AML-193 (cell line): ENCODE measurements around the gene OR51F2.
"Not testable (repeated sequence)": the region's sequence is repeated elsewhere in the genome, so short reads cannot be mapped to it uniquely, and the experiment has no call there.

Experiments used
- DNase-seq, 2 experiments: peaks; one replicate each; lab custom pipeline; 2025; lab: John Stamatoyannopoulos, UW

The OR51F2 gene, protein sequence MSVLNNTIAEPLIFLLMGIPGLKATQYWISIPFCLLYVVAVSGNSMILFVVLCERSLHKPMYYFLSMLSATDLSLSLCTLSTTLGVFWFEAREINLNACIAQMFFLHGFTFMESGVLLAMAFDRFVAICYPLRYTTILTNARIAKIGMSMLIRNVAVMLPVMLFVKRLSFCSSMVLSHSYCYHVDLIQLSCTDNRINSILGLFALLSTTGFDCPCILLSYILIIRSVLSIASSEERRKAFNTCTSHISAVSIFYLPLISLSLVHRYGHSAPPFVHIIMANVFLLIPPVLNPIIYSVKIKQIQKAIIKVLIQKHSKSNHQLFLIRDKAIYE

DNA sequence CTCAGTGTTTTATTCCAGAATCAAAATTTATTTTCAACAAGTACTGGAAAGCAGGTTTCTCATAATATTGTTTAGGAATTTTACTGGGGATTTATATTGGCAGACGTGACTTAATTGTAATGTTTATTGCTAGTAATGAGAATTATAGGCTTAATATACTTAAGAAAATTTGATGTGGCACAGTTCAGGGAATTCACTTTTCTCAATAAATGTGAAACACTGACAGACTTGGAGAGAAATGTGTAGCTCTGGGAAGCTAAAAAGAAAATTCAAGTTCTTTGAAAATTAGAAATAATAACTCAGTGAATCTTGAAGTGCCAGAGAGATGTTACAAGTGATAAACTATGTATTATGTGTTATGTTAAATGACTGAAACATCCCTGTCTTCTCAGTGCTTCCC is at the start of gene OR51F2:
TSS of gene OR51F2 (plus strand) at position 301 of the 400 bp plus-strand sequence. CDS start 101 bp downstream, outside the sequence.
- DNase-seq = no peak

DNA sequence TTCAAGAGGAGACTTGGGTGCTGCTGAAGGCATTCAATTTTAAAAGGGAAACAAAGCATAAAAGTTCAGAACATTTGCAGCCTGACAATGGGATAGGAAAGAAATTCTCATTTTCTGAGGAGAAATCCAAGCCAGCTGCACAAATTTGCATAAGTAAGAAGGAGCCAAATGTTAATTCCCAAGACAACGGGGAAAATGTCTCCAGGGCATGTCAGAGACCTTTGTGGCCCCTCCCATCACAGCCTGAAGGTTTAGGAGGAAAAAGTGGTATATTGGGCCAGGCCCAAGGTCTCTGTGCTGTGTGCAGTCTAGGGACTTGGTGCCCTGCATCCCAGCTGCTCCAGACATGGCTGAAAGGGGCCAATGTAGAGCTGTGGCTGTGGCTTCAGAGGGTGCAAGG is 38.7 kb upstream of the OR51F2 start:
- no peak for DNase-seq

DNA sequence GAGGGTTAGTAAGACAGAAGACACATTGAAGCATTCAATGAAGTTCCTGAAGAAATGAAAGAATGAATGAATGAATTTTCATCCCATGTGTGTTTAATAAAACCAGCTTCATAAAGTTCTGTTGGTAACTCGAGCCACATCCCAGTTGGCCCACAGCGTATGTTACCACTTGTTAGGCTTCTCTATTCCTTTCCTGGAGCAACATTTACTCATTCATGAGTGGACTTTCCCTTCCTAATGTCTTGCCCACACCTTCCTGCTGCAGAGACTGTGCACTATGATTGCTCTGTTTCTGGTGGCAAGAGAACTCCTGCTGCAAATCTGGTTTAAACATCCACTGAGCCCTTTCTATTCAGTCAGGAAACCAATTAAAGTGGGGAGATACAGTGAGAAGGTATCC is 23.9 kb upstream of the OR51F2 start:
- DNase-seq = no peak

DNA sequence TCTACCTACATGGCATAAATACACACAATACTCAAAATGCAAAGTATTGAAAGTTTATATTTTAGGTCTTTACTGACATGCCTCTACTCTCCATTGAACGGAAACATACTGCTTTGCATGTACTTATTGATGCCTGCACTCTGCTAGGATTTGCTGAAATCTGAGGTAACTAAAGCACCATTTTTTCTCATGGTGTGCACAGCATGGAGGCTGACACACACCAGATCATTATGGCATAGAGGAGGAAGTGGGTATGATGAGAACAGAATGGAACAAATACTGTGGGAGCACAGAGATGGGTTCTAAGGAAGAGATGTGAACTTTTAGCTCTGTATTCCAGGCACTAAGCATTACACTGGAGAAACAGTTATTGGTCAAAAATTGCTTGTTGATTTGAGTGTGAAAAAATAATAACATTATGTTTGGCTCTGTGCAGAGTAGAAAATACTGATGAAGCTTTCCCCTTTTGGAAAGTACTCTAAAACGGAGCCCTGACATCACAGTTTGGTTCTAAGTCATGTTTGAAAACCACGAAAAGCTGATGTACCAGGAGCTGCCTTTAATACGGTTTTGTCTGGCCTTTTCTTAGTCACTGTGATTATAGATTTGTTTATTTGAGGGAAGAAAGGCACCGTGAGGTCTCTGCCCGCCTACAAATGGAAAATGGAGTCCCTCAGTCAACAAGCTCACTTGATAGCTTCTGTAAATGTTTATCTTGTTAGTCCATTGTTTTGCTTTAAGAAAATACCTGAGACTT is 22.5 kb upstream of the OR51F2 start:
- no peak for DNase-seq

DNA sequence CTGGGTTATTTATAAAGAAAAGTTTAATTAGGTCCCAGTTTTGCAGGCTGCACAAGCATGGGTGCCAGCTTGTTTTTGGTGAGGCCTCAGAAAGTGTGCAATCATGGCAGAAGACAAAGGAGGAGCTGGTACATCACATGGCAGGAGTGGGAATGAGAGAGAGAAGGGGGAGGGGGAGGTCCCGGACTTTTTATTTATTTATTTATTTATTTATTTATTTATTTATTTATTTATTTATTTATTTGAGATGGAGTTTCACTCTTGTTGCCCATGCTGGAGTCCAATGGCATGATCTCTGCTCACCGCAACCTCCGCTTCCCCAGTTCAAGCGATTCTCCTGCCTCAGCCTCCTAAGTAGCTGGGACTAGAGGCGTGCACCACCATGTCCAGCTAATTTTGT is 19.8 kb upstream of the OR51F2 start:
- DNase-seq = not testable (repeated sequence)

DNA sequence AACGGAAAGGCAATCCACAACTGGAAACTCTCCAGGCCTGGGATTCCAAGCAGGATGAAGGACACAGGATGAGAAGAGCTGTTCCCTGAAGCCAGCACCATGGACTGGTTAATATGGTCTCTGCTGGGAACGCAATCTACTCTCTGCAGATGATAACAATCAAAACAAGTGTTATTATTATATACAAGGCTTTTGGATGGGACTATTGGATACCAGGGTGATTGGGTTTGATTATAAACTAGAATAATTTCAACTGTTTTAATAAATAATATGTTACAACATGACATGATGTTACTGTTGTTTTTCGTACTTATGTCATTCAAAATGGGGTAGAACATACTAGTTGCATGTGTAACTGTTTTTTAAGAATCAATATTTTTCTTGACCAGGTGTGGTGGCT is 16.8 kb upstream of the OR51F2 start, which contains the start of gene OR52R1:
TSS of gene OR52R1 (minus strand) at position 101 of the 400 bp plus-strand sequence. CDS start at position 101, 0 bp downstream.
- DNase-seq = no peak

DNA sequence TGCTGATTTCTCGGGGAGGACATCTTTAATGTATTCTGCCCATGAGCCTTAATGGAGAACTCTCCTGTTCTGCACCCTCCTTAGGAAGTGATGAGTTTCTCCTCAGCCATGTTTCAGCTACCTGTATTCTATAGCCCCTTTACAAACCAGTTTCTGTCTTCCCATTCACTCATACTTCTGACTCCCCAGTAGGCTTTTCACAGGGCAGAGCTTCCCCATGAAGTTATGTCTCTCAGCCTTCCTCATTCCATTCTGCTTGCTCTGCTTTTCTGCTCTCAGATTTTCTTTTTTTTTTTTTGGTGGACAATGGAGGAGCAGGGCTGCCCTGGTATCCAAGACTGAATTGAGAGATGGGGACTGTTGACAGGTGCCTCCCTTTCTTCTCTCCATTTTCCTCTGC is 12.6 kb upstream of the OR51F2 start:
- DNase-seq = no peak

DNA sequence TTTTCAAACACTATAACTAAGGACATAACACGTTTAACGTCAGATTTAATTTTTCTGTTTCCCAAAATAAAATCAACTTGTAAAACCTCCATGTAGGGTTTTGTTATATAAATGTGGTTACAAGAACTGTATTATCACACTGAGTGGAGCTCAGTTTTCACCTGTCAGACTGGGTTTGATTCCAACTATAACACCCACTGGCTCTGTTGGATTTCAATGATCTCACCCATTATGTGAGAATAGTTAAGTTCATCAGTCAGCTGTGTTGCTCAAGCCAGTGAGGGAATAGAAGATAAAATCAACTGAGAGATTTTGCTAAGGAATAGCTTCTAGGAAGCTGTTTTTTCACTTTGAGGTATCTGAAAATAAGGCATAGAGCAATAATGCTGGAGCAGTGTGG is 11.9 kb upstream of the OR51F2 start:
- no peak for DNase-seq

DNA sequence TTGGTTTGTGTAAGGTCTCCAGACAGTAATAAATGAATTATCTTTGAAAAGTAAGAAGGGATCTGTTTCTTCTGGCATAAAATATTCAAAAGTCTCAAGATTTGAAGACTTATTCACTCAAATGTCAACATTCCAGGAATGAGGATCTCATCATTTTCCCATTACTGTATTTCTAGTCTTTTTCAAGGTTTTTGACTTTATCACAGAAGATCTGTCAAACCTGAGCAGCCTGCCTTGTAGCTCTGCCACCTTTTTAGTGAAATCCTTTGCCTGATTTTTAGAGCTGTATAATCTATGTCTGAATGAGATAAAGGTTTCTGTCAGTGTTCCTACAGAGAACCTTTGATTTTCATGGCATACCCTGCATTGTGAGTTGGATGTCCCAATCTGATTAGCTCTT is 4.0 kb downstream of the OR51F2 start:
- DNase-seq = no peak

DNA sequence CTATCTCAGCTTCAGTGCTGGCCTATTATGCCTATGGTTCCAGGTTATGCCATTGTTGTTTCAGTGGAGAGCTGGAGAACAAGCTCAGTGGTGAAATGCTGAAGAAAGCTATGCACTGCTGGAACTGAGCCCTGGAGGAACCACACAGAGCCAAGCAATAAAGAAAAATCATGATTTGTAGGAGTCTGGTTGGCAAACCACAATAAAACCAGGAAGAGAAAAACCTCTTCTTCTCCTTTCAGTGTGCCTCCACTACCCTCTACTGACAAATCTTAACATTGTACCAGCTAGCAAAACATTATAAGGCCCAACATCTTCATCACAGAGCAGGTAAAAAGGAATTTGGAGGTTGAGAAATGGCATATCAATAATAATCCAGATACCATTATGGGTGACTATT is 5.3 kb downstream of the OR51F2 start:
- no peak for DNase-seq

DNA sequence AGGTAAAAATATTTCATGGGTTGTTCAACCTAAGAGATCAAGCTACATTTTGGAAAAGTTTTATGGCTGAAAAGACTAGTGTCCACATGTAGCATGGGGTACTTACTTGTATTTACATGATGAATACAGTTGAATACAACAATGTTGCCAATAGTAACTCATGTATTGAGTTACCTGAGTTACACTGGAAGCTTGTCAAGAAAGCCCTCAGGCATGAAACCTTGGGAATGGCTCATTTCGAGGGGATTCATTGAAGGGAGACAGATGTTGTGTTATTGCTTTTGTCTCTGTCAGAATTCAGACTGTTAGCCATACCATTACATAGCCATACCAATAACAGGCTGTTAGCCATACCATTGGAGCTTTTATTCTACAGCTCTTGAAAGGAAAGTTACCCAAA is 9.2 kb downstream of the OR51F2 start:
- no peak for DNase-seq

DNA sequence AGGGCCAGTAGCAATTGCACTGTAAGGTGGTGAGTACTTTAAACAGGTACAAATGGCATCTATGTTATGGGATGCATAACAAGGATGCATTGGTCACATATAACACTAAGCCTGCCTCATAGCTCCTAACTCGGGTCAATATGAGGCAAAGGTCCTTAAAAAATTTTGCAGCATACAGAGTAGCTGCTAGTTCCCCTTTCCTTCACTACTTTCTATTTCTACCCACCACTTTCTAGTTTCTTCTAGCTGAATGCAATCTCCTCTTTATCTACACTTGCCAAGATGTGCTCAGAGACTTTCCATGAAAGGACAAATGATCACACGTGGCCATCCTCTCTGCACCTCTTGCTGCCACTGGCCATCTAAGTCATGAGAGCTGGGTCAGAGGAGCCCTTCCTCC is 9.8 kb downstream of the OR51F2 start:
- DNase-seq = no peak

DNA sequence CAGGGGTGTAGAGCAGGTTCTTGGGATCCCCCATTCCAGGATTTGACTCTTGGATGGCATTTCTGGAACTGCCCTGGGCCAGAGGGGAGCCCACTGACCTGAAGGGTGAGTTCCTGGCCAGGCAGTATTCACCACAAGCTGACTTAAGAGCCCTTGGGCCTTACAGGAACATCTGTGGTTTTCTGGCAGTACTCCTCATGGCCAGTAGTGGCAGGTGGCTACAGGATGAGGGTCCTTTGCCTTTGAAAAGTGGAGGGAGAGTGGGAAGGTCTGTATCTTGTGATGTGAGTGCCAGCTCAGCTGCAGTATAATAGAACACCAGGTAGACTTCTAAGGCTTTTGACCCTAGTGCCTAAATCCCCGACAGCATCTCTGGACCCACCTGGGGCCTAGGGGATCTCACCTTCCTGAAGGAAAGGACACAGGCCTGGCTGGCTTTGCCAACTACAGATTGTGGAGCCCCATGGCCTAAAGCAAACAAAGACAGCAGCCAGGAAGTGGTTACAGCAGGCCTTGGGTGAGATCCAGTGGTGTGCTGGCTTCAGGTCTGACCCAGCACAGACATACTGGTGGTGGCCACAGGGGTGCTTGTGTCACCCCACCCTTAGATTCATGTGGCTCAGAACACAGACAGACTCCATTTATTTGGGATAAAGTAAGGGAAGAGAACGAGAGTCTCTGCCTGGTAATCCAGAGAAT is 18.9 kb downstream of the OR51F2 start:
- no peak for DNase-seq

DNA sequence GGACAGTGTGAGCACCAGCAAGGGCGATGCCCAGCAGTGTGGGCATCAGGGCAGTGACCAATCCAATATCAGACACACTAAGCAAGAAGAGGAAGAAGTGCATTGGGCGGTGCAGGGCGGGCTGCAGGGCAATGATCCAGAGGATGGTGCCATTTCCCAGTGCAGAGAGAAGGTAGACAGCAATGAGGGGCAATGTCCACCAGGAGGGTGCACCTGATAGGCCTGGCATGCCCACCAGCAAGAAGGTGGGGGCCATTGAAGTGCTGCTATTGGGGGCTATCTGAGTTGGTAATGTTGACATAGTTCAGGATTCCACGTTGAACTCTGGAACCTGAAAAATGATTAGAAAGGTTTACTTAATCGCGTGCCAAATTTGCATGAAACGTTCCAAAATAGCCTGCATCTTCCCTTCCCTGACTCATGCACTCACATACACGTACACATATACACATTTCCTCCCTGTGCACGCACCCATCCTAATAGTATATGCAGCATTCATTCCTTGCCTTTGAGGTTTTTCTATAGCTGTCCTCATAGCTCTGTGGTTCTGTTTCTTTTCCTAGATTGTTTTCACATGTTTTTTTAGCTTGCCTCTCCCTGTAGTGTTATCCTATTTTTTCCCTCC is 27.9 kb downstream of the OR51F2 start, which contains the start of gene OR51S1:
TSS of gene OR51S1 (minus strand) at position 301 of the 625 bp plus-strand sequence. CDS start at position 301, 0 bp downstream.
- DNase-seq = no peak

DNA sequence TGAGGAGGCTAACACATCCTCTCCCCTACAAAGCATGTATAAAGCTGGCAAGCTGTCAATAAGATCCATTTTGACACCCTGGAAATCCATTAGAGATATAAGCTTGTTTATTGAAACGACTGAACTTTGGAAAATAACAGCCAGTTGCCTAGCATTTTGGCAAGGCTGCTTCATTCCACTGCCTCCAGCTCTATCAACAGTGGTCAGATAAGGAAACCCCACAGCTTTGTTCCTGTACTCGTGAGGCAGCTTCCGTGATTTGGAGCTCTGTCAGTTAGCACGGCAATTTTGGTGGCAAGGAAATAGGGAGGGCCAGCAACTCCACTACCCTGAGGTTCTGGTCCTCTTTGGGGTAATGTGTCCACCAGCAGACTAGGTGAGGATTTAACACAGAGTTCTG is 29.9 kb downstream of the OR51F2 start:
- DNase-seq = no peak

DNA sequence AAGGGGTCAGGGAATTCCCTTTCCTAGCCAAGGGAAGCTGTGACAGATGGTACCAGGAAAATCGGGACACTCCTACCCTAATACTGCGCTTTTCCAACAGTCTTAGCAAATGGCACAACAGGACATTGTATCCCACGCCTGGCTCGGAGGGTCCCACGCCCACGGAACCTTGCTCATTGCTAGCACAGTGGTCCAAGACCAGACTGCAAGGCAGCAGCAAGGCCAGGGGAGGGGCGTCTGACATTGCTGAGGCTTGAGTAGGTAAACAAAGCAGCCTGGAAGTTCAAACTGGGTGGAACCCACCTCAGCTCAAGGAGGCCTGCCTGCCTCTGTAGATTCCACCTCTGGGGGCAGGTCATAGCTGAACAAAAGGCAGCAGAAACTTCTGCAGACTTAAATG is 33.2 kb downstream of the OR51F2 start:
- not testable (repeated sequence) for DNase-seq

DNA sequence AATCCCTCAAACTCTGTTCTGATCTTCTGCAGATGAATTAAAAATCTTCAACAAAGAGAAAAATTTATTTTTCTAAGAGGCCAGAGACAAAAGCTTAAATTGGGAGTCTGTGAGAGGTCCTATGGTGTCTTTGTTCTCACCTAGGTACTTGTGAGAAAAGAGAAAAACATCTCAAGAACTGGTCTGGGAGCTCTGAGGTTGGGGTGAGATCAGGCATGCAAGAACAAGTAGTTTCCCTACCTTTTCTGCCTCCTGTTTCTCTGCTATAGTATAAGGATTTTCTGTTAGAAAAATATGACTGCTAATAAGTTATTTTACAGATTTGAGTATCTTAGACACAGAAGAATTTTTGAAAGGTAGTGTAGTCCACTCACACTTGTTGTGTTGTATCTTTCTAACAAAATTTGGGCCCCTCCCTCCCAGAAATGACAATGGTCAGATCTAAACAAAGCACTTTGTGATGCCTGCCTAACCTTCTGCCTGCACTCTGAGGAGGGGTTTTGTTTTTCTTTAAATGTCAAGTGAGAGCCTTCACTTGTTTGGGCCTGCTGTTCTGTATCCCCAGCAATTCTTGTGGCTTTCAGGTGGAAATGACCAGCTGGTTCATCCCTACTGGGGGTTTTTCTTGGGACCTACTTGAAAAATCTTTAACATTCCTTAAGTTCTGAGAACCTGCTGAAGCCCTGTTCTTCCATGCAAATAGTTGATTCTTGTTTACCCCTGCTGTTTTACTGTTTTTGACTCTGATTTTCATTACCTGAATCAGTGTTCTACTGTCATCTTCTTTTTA is 41.5 kb downstream of the OR51F2 start:
- no peak for DNase-seq

DNA sequence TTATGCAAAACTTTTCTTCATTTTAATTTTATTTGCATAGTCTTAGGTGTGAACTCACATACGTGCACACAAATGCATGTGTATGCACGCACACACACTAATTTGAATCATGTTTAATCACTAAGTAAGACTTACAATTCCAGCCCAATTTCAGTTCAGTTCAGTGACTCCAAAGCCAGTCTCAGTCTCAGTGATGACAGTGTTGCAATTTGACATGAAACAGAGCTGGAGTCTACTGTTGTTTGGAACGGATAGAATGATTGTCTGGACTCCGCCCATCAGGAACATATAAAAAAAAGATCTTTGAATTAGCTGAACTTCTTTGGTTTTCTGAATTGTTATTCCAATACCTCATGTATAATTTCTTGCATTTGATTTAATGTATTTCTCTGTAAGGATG is 42.8 kb downstream of the OR51F2 start:
- no peak for DNase-seq

DNA sequence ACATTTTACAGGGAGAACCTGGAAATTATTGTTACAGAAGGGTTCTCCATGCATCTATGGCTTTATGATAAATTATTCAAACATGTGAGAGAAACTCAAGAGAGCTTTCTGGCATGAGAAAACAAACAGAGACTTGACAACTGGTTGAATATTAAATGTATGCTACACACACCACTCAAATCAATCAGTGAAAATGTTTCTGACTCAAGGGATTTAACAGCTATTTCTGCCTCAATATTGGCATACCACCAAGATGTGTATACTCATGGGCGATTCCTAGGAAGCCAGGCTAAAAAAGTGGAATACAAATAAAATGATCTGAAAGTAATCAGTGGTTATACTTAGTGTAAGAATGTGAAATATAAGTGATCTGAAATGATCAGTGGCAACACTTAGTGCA is 44.7 kb downstream of the OR51F2 start:
- no peak for DNase-seq
